ENCODE measurements around the gene ZC3H18.

DNA sequence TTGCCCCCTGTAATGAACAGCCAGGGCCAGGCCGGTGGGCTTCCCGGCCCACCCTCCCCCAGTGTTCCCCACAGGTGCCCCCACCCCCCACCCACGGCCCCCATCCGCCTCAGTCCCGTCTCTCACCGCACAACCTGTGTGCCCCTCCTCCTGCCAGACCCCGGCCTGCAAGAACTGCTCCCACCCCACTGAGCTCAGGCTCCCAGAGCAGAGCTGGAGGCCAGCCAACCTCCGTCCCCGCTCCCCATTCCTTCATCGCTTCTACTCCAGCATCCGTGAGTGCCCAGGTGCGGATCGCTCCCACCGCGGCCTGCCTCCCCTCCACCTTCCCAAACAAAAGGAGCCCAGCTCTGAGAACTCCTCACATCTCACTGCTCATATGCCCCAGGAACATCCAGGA is 88.5 kb downstream of the ZC3H18 start:
- TF ChIP-seq POLR2AphosphoS5 (IDR thresholded peaks at IDR 0.05) (no peak), EP300 (IDR thresholded peaks at IDR 0.05) (no peak), POLR2A (IDR thresholded peaks at IDR 0.05) (no peak)
- TF ChIP-seq, protein P1, sequence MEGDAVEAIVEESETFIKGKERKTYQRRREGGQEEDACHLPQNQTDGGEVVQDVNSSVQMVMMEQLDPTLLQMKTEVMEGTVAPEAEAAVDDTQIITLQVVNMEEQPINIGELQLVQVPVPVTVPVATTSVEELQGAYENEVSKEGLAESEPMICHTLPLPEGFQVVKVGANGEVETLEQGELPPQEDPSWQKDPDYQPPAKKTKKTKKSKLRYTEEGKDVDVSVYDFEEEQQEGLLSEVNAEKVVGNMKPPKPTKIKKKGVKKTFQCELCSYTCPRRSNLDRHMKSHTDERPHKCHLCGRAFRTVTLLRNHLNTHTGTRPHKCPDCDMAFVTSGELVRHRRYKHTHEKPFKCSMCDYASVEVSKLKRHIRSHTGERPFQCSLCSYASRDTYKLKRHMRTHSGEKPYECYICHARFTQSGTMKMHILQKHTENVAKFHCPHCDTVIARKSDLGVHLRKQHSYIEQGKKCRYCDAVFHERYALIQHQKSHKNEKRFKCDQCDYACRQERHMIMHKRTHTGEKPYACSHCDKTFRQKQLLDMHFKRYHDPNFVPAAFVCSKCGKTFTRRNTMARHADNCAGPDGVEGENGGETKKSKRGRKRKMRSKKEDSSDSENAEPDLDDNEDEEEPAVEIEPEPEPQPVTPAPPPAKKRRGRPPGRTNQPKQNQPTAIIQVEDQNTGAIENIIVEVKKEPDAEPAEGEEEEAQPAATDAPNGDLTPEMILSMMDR (IDR thresholded peaks at IDR 0.05): no peak
